Measurements from ENCODE around the gene SCFD2. TPM values are rescaled to one million over a fixed set of nuclear protein-coding genes. Genes with fewer than 3 reads are reported as not detected.

The SCFD2 gene
- total RNA-seq, 4 donors from 2014 or later: 14.3 to 37.8 (median 27.7) TPM

GRCh38 chr4:53023677-53024299 is 342.1 kb downstream of the SCFD2 start:
- TF ChIP-seq POLR2A (IDR thresholded peaks at IDR 0.05) (no peak), CTCF (IDR thresholded peaks at IDR 0.05) (no peak)
- 82 to 85% methylated on average over 3 of the region's 3 CpGs for WGBS, 2 donors

DNA sequence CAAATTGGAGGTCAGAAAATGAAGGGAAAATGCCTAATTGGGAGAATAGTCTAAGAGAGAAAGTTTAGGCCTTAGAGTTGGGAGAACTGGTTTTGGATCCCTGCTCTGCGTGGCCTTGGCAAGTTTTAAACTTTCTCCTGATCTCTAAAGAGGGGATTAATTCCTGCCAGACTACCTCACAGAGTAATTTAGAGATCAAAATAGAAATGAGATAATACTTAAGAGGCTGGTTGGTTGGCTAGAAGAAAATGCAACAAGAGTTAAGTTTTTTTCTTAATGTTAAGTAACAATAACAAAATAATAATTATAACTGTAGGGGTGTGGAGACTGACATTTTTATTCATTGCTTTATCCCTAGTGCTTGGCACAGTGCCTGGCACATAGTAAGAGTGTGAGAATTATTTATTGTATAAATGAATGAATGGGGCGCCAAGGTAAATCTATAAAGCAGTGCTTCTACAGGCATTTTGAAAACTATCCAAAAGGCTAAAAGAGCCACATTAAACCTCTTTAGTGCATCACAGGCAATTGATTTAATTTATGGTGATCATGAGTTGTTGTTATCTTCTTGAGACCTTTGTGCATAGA is 343.3 kb downstream of the SCFD2 start:
- H3K27ac ChIP-seq: no peak overlapping the region
- H3K4me1 ChIP-seq: peaks cover 0 to 20% (median 0%) of the 10 kb centered on the region in 3 donors
- TF ChIP-seq POLR2A (IDR thresholded peaks at IDR 0.05): no peak
- TF ChIP-seq CTCF (IDR thresholded peaks at IDR 0.05): no peak
- intact Hi-C loops (cut with DNase I): no loop called here
- WGBS, 2 donors: 37 to 48% methylated on average over 2 of the region's 2 CpGs
- no peaks in the 10 kb centered on the region for H3K27me3 ChIP-seq
- H3K36me3 ChIP-seq: no peaks in the 10 kb centered on the region
- DNase-seq: no peak
- no peaks in the 10 kb centered on the region for H3K9me3 ChIP-seq
- H3K4me3 ChIP-seq: no peak overlapping the region

More at GRCh38 chr4:53023677-53024299, 342.1 kb downstream of the SCFD2 start:
- peaks cover 0 to 20% (median 0%) of the 10 kb centered on the region in 3 donors for H3K4me1 ChIP-seq
- H3K36me3 ChIP-seq: no peaks in the 10 kb centered on the region
- no peak overlapping the region for H3K4me3 ChIP-seq
- intact Hi-C loops (cut with DNase I): no loop called here
- no peaks in the 10 kb centered on the region for H3K9me3 ChIP-seq
- H3K27me3 ChIP-seq: no peaks in the 10 kb centered on the region
- no peak for DNase-seq
- H3K27ac ChIP-seq: no peak overlapping the region

GRCh38 chr4:53021754-53022512 is 343.9 kb downstream of the SCFD2 start:
- WGBS, 2 donors: 79 to 83% methylated on average over 2 of the region's 2 CpGs
- no peak for DNase-seq

DNA sequence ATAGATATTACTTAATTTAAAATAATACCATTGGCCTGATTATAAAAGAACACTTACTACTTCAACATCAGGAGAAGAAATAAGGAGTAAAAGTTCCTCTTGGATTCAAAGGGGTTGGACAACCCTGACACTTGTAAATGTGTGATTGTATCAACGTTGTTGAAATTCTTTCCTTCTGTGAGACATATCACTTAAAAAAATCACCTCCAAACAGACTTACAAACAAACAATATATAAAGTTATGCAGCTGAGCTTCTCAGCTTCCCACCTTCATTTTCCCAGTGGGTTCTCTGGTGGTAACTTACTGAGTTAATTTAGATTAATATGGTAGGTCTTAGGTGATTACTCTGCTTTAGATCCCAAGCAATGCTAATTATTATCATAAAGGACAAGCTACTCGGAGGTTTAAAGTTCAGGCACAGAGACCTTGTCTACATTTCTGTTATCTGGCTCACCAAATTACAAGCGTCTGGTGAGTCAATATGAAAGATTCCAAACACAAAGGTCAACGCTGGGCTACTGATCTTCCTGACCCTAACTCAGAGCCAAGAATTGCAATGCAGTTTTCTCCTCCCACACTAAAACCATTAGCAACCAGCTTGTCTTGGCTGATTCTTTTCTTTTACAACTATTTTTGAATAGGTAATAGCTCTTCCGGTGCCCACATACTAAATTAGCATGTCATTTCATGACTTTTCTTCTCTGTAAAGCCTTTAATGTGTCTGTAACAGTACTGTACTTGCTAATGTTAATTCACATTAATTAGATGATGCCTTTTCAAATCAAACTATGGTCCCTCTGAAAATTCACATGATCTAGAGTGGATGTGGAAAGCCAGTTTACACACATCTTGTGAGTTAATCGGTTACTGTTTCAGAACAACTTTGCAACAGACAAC is 346.1 kb downstream of the SCFD2 start:
- Histone ChIP-seq H3K4me1 (peaks cover 0 to 20% (median 0%) of the 10 kb centered on the region in 3 donors), H3K9me3 (no peaks in the 10 kb centered on the region), H3K36me3 (no peaks in the 10 kb centered on the region), H3K27ac (no peak overlapping the region), H3K4me3 (no peak overlapping the region), H3K27me3 (no peaks in the 10 kb centered on the region)
- DNase-seq: no peak
- intact Hi-C loops (cut with DNase I): no loop called here
- WGBS, 2 donors: 41 to 46% methylated on average over 6 of the region's 6 CpGs
- no peak for TF ChIP-seq CTCF (IDR thresholded peaks at IDR 0.05)
- TF ChIP-seq POLR2A (IDR thresholded peaks at IDR 0.05): no peak

More at GRCh38 chr4:53021754-53022512, 343.9 kb downstream of the SCFD2 start:
- Histone ChIP-seq H3K27me3 (no peaks in the 10 kb centered on the region), H3K4me1 (peaks cover 0 to 20% (median 0%) of the 10 kb centered on the region in 3 donors), H3K36me3 (no peaks in the 10 kb centered on the region), H3K9me3 (no peaks in the 10 kb centered on the region), H3K27ac (no peak overlapping the region), H3K4me3 (no peak overlapping the region)
- intact Hi-C loops (cut with DNase I): no loop called here
- TF ChIP-seq POLR2A (IDR thresholded peaks at IDR 0.05): no peak

DNA sequence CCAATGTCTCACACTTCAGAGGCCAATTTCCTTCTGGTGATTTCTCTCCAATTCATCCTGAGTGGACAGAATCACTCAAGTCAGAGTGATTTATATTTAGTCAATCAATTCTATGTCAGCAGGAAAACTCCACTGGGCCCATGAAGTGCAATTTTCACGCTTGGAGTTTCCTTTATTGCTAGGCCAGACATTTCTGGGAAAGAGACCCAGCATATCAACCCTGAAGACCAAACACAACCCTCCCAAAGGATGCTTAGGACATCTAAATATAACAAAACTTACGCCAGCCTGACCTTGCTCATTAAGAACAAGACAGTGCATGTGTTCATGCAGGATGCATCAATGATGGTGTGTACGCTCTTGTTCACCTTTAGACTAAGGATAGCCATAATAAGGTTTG is 347.4 kb downstream of the SCFD2 start:
- no peaks in the 10 kb centered on the region for H3K9me3 ChIP-seq
- H3K4me1 ChIP-seq: peaks cover 0 to 20% (median 0%) of the 10 kb centered on the region in 3 donors
- H3K36me3 ChIP-seq: no peaks in the 10 kb centered on the region
- intact Hi-C loops (cut with DNase I): no loop called here
- no peaks in the 10 kb centered on the region for H3K27me3 ChIP-seq
- H3K4me3 ChIP-seq: no peak overlapping the region
- TF ChIP-seq CTCF (IDR thresholded peaks at IDR 0.05) (no peak), POLR2A (IDR thresholded peaks at IDR 0.05) (no peak)
- WGBS, 2 donors: 88 to 95% methylated on average over 3 of the region's 3 CpGs
- no peak for DNase-seq
- H3K27ac ChIP-seq: no peak overlapping the region
